ENCODE results near the gene CGRRF1.

The CGRRF1 gene

DNA sequence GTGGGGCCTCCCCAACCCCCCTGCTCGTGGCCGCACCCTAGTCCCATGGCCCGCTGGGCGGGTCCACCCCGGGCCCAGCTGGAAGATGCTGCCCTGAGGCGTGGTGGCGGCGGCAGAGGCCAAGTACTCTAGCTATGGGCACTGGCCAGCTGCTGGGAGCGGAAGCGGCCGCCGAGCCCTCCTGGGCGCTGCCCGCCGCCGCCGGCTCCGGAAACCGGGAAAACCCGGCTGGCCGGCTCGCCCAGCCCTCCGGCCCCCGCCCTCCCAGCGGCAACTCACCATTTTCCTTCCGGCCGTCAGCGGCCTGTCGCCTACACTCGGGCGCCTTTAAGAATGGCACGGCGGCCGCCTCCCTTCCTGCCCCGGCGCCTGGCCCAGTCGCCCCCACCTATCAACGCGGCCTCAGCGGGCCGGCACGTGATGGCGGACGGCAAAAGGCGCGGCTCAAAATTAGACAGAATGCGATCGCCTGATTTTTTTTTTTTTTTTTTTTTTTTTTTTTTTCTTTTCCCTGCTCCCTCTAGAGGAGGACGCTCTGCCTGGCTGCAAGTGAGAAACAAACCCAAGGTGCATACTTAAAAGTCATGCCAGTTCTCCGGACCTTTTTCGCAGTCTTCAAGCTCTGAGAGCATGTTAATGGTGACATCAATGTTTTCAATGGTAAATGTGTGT is 20.9 kb upstream of the CGRRF1 start, which contains the start of gene GMFB:
Gene GMFB (minus strand): TSS at position 335 of the 672 bp plus-strand sequence. CDS start 53 bp downstream, at position 282.
- no peaks in the 10 kb centered on the region for H3K9me3 ChIP-seq (ENCODE audit: control insufficient read depth in 2 of 2, low read length in 2 of 2)

DNA sequence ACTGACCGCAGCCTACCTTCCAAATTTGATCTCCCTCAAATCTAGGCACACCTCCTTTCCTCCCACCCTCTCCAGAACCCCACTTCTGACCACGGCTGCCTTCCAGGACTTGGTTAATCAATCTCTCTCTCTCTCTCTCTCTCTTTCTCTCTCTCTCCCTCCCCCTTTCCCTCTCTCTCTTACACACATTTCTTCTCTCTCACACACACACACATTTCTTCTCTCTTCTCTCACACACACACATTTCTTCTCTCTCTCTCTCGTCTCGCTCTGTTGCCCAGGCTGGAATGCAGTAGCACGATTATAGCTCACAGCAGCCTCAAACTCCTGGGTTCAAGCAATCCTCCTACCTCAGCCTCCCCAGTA is 20.4 kb upstream of the CGRRF1 start:
- Histone ChIP-seq H3K27me3 (ENCODE audit: control insufficient read depth in 2 of 2, insufficient read depth in 2 of 2, low read length in 2 of 2) (no peaks in the 10 kb centered on the region), H3K9me3 (ENCODE audit: control insufficient read depth in 2 of 2, low read length in 2 of 2) (no peaks in the 10 kb centered on the region), H3K4me3 (ENCODE audit: low read length in 2 of 2) (peak overlapping the region; percentile 86 to 98), H3K36me3 (ENCODE audit: control insufficient read depth in 2 of 2, insufficient read depth in 2 of 2, low read length in 2 of 2) (peaks cover 0 to 2% of the 10 kb centered on the region in 2 donors), H3K27ac (ENCODE audit: low read depth in 2 of 2, low read length in 2 of 2) (peak overlapping the region; percentile 83 to 97), H3K9ac (ENCODE audit: low read depth in 1 of 2, low read length in 2 of 2) (peak overlapping the region; percentile 84 to 96), H3K4me1 (ENCODE audit: control insufficient read depth in 2 of 2, insufficient read depth in 2 of 2, low read length in 2 of 2) (peaks cover 8 to 22% of the 10 kb centered on the region in 2 donors)

More for the DNA sequence above, 20.9 kb upstream of the CGRRF1 start, which contains the start of gene GMFB:
- peak within 1 kb of the TSS; percentile 96 to 97 for H3K27ac ChIP-seq (ENCODE audit: low read depth in 2 of 2, low read length in 2 of 2)
- peak within 1 kb of the TSS; percentile 94 to 98 for H3K4me3 ChIP-seq (ENCODE audit: low read length in 2 of 2)
- peaks cover 8 to 22% of the 10 kb centered on the region in 2 donors for H3K4me1 ChIP-seq (ENCODE audit: control insufficient read depth in 2 of 2, insufficient read depth in 2 of 2, low read length in 2 of 2)
- no peaks in the 10 kb centered on the region for H3K27me3 ChIP-seq (ENCODE audit: control insufficient read depth in 2 of 2, insufficient read depth in 2 of 2, low read length in 2 of 2)
- H3K36me3 ChIP-seq (ENCODE audit: control insufficient read depth in 2 of 2, insufficient read depth in 2 of 2, low read length in 2 of 2) = peaks cover 0 to 2% of the 10 kb centered on the region in 2 donors
- peak within 1 kb of the TSS; percentile 96 for H3K9ac ChIP-seq (ENCODE audit: low read depth in 1 of 2, low read length in 2 of 2)

GRCh38 chr14:54489731-54490444 is 19.8 kb upstream of the CGRRF1 start:
- Histone ChIP-seq H3K27me3 (ENCODE audit: control insufficient read depth in 2 of 2, insufficient read depth in 2 of 2, low read length in 2 of 2) (no peaks in the 10 kb centered on the region), H3K9ac (ENCODE audit: low read depth in 1 of 2, low read length in 2 of 2) (peak overlapping the region in 1 of 2 donors; percentile 84), H3K36me3 (ENCODE audit: control insufficient read depth in 2 of 2, insufficient read depth in 2 of 2, low read length in 2 of 2) (peaks cover 0 to 2% of the 10 kb centered on the region in 2 donors), H3K4me1 (ENCODE audit: control insufficient read depth in 2 of 2, insufficient read depth in 2 of 2, low read length in 2 of 2) (peaks cover 8 to 16% of the 10 kb centered on the region in 2 donors), H3K27ac (ENCODE audit: low read depth in 2 of 2, low read length in 2 of 2) (peak overlapping the region in 1 of 2 donors; percentile 83), H3K9me3 (ENCODE audit: control insufficient read depth in 2 of 2, low read length in 2 of 2) (no peaks in the 10 kb centered on the region), H3K4me3 (ENCODE audit: low read length in 2 of 2) (peak overlapping the region; percentile 86 to 98)

DNA sequence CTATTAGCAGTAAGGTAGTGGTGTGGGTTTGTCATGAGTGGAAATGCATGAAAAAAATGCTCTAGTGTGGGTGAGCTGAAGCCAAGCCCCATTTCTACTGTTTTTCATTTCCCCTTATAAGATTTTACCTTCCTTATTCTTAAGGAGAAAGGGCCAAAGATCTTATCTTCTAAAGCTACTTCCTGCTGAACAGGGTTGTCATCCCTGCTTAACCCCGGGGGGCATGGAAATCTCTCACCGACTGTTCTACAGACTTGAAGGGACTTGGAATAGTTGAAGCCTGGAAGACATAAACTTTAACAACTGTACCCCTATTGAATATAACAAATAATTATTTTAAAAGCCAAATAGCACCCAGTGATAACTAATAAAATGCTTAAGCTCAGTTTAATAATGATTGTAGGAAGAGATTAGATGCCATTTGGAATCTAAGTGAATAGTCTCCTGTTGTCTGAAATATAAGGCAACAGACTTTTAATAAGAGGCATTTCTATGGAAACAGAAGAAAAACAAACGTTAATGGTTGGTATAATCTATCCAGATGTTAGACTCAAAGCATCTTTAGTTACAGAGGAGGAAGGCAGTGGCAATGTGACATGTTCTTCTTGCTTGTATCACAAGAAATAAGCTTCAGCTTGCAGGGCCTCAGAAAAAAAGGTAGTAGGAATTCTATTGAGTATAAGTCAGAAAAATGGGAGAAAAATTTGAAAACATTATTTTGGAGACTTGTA is 19.1 kb upstream of the CGRRF1 start:
- no peaks in the 10 kb centered on the region for H3K9me3 ChIP-seq (ENCODE audit: control insufficient read depth in 2 of 2, low read length in 2 of 2)

GRCh38 chr14:54493293-54493692 is 16.4 kb upstream of the CGRRF1 start:
- Histone ChIP-seq H3K27me3 (ENCODE audit: control insufficient read depth in 2 of 2, insufficient read depth in 2 of 2, low read length in 2 of 2) (no peaks in the 10 kb centered on the region), H3K4me3 (ENCODE audit: low read length in 2 of 2) (peak overlapping the region; percentile 53 to 56), H3K27ac (ENCODE audit: low read depth in 2 of 2, low read length in 2 of 2) (no peak overlapping the region), H3K4me1 (ENCODE audit: control insufficient read depth in 2 of 2, insufficient read depth in 2 of 2, low read length in 2 of 2) (peaks cover 11 to 19% of the 10 kb centered on the region in 2 donors), H3K9me3 (ENCODE audit: control insufficient read depth in 2 of 2, low read length in 2 of 2) (no peaks in the 10 kb centered on the region), H3K9ac (ENCODE audit: low read depth in 1 of 2, low read length in 2 of 2) (no peak overlapping the region), H3K36me3 (ENCODE audit: control insufficient read depth in 2 of 2, insufficient read depth in 2 of 2, low read length in 2 of 2) (no peaks in the 10 kb centered on the region)

More for the DNA sequence above, 19.1 kb upstream of the CGRRF1 start:
- Histone ChIP-seq H3K36me3 (ENCODE audit: control insufficient read depth in 2 of 2, insufficient read depth in 2 of 2, low read length in 2 of 2) (peaks cover 0 to 2% of the 10 kb centered on the region in 2 donors), H3K27ac (ENCODE audit: low read depth in 2 of 2, low read length in 2 of 2) (no peak overlapping the region), H3K27me3 (ENCODE audit: control insufficient read depth in 2 of 2, insufficient read depth in 2 of 2, low read length in 2 of 2) (no peaks in the 10 kb centered on the region), H3K9ac (ENCODE audit: low read depth in 1 of 2, low read length in 2 of 2) (no peak overlapping the region), H3K4me3 (ENCODE audit: low read length in 2 of 2) (no peak overlapping the region), H3K4me1 (ENCODE audit: control insufficient read depth in 2 of 2, insufficient read depth in 2 of 2, low read length in 2 of 2) (peaks cover 7 to 16% of the 10 kb centered on the region in 2 donors)

- Histone ChIP-seq H3K9ac (ENCODE audit: low read depth in 1 of 2, low read length in 2 of 2) (no peak overlapping the region), H3K27me3 (ENCODE audit: control insufficient read depth in 2 of 2, insufficient read depth in 2 of 2, low read length in 2 of 2) (no peaks in the 10 kb centered on the region), H3K4me1 (ENCODE audit: control insufficient read depth in 2 of 2, insufficient read depth in 2 of 2, low read length in 2 of 2) (peaks cover 10 to 19% of the 10 kb centered on the region in 2 donors), H3K27ac (ENCODE audit: low read depth in 2 of 2, low read length in 2 of 2) (no peak overlapping the region), H3K9me3 (ENCODE audit: control insufficient read depth in 2 of 2, low read length in 2 of 2) (no peaks in the 10 kb centered on the region), H3K4me3 (ENCODE audit: low read length in 2 of 2) (no peak overlapping the region), H3K36me3 (ENCODE audit: control insufficient read depth in 2 of 2, insufficient read depth in 2 of 2, low read length in 2 of 2) (no peaks in the 10 kb centered on the region)
Observed at GRCh38 chr14:54497224-54497623, 12.5 kb upstream of the CGRRF1 start.

GRCh38 chr14:54498095-54498531 is 11.6 kb upstream of the CGRRF1 start:
- H3K36me3 ChIP-seq (ENCODE audit: control insufficient read depth in 2 of 2, insufficient read depth in 2 of 2, low read length in 2 of 2) = no peaks in the 10 kb centered on the region
- H3K27ac ChIP-seq (ENCODE audit: low read depth in 2 of 2, low read length in 2 of 2) = no peak overlapping the region
- peaks cover 10 to 18% of the 10 kb centered on the region in 2 donors for H3K4me1 ChIP-seq (ENCODE audit: control insufficient read depth in 2 of 2, insufficient read depth in 2 of 2, low read length in 2 of 2)
- no peak overlapping the region for H3K4me3 ChIP-seq (ENCODE audit: low read length in 2 of 2)
- no peaks in the 10 kb centered on the region for H3K27me3 ChIP-seq (ENCODE audit: control insufficient read depth in 2 of 2, insufficient read depth in 2 of 2, low read length in 2 of 2)
- H3K9me3 ChIP-seq (ENCODE audit: control insufficient read depth in 2 of 2, low read length in 2 of 2) = no peaks in the 10 kb centered on the region
- H3K9ac ChIP-seq (ENCODE audit: low read depth in 1 of 2, low read length in 2 of 2) = no peak overlapping the region

GRCh38 chr14:54498579-54498978 is 11.1 kb upstream of the CGRRF1 start:
- H3K27ac ChIP-seq (ENCODE audit: low read depth in 2 of 2, low read length in 2 of 2) = no peak overlapping the region

GRCh38 chr14:54500744-54501143 is 9.0 kb upstream of the CGRRF1 start:
- no peak overlapping the region for H3K4me3 ChIP-seq (ENCODE audit: low read length in 2 of 2)
- H3K9ac ChIP-seq (ENCODE audit: low read depth in 1 of 2, low read length in 2 of 2) = no peak overlapping the region
- H3K27me3 ChIP-seq (ENCODE audit: control insufficient read depth in 2 of 2, insufficient read depth in 2 of 2, low read length in 2 of 2) = no peaks in the 10 kb centered on the region
- no peaks in the 10 kb centered on the region for H3K9me3 ChIP-seq (ENCODE audit: control insufficient read depth in 2 of 2, low read length in 2 of 2)
- peaks cover 10 to 17% of the 10 kb centered on the region in 2 donors for H3K4me1 ChIP-seq (ENCODE audit: control insufficient read depth in 2 of 2, insufficient read depth in 2 of 2, low read length in 2 of 2)
- H3K27ac ChIP-seq (ENCODE audit: low read depth in 2 of 2, low read length in 2 of 2) = no peak overlapping the region
- H3K36me3 ChIP-seq (ENCODE audit: control insufficient read depth in 2 of 2, insufficient read depth in 2 of 2, low read length in 2 of 2) = no peaks in the 10 kb centered on the region

More at GRCh38 chr14:54498579-54498978, 11.1 kb upstream of the CGRRF1 start:
- Histone ChIP-seq H3K36me3 (ENCODE audit: control insufficient read depth in 2 of 2, insufficient read depth in 2 of 2, low read length in 2 of 2) (no peaks in the 10 kb centered on the region), H3K4me1 (ENCODE audit: control insufficient read depth in 2 of 2, insufficient read depth in 2 of 2, low read length in 2 of 2) (peaks cover 10 to 17% of the 10 kb centered on the region in 2 donors), H3K9me3 (ENCODE audit: control insufficient read depth in 2 of 2, low read length in 2 of 2) (no peaks in the 10 kb centered on the region), H3K4me3 (ENCODE audit: low read length in 2 of 2) (no peak overlapping the region), H3K9ac (ENCODE audit: low read depth in 1 of 2, low read length in 2 of 2) (no peak overlapping the region), H3K27me3 (ENCODE audit: control insufficient read depth in 2 of 2, insufficient read depth in 2 of 2, low read length in 2 of 2) (no peaks in the 10 kb centered on the region)
